Measurements from ENCODE around the gene ENDOV.

ENDOV gene

GRCh38 chr17:80428363-80428762 is 13.4 kb downstream of the ENDOV start:
- no peak overlapping the region for H3K4me3 ChIP-seq (ENCODE audit: low read depth, low read length)
- TF ChIP-seq CTCF (IDR thresholded peaks at IDR 0.05; ENCODE audit: borderline replicate concordance, insufficient read depth, low read depth, low read length), result no peak

GRCh38 chr17:80428796-80429195 is 13.8 kb downstream of the ENDOV start:
- H3K4me3 ChIP-seq (ENCODE audit: low read depth, low read length), result no peak overlapping the region
- no peak for TF ChIP-seq CTCF (IDR thresholded peaks at IDR 0.05; ENCODE audit: borderline replicate concordance, insufficient read depth, low read depth, low read length)

- TF ChIP-seq CTCF (IDR thresholded peaks at IDR 0.05; ENCODE audit: borderline replicate concordance, insufficient read depth, low read depth, low read length), result no peak
- H3K4me3 ChIP-seq (ENCODE audit: low read depth, low read length), result no peak overlapping the region
These were observed 14.6 kb downstream of the ENDOV start for GRCh38 chr17:80429356-80430275.

GRCh38 chr17:80430446-80431245 is 15.7 kb downstream of the ENDOV start:
- H3K4me3 ChIP-seq (ENCODE audit: low read depth, low read length), result no peak overlapping the region
- no peak for TF ChIP-seq CTCF (IDR thresholded peaks at IDR 0.05; ENCODE audit: borderline replicate concordance, insufficient read depth, low read depth, low read length)

DNA sequence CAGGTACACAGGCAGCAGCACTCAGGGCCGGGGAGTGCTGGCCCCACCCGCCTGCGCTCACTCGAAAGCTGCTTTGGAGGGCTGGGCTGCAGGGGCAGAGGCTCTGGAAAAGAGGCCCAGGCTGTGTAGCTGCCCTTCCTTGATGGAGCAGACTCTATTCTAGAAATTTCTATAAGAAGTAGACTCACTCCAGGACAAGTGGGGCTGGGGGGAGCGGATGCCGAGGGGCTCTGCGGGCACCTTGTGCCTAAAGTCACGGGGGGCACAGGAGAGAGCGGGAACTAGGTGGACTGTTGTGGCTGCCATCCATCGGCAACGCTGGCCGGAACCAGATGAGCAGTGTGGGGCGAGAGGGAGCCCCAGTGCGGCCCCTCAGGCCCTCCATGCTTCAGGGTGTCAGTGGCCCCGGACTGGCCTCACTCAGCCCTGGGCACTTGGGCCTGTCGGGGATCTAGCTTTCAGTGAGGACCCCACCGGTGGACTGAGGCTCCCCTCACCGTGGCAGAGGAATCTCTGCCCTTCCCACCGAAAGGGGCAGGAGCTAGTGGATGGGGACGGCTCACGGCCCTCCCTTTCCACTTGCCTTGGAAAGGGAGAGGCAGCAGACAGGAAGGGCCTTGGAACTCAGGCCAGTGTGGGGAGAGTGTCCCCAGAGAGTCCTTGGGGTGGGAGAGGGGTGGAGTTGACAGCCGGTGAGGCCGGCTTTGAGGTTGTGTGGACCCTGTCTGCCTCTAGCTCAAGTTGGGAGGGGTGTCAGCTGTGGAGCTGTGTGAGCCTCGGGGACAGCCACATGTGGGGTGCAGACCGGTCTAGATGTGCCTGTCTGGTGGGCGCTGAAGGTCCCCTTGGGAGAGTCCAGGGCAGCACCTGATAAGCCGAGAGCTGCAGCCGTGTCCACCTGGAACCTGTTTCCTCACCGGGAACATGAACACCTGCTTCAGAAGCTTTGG is 16.6 kb downstream of the ENDOV start:
- no peak for TF ChIP-seq CTCF (IDR thresholded peaks at IDR 0.05; ENCODE audit: borderline replicate concordance, insufficient read depth, low read depth, low read length)
- H3K4me3 ChIP-seq (ENCODE audit: low read depth, low read length), result no peak overlapping the region

- TF ChIP-seq CTCF (IDR thresholded peaks at IDR 0.05; ENCODE audit: borderline replicate concordance, insufficient read depth, low read depth, low read length), result no peak
These were observed 17.5 kb downstream of the ENDOV start for GRCh38 chr17:80432350-80432955.

More at GRCh38 chr17:80432350-80432955, 17.5 kb downstream of the ENDOV start:
- no peak overlapping the region for H3K4me3 ChIP-seq (ENCODE audit: low read depth, low read length)

All from GM12875 (cell line).